ENCODE data around the gene SOX6.
"Not testable (repeated sequence)": the region's sequence is repeated elsewhere in the genome, so short reads cannot be mapped to it uniquely, and the experiment has no call there.

The SOX6 gene

DNA sequence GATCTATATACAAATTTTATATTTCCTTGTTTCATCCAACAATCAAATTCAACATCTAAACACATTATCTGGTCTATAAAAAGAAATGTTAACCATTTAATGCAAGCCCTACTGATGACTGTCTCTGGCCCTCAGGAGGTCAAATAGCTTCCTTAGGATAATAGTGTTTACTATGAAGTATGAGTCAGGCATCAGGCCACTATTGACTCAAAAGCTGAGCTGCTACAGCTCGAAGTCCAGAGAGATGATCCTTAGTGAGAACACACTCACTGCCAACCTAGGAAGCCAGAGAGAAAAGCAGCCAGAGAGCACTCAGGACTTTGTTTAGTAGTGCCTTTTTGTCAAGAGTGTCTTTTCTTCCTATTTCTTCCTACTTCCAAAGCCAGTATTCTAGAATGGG, 171.8 kb downstream of the SOX6 start:
- DNase-seq, result no peak

DNA sequence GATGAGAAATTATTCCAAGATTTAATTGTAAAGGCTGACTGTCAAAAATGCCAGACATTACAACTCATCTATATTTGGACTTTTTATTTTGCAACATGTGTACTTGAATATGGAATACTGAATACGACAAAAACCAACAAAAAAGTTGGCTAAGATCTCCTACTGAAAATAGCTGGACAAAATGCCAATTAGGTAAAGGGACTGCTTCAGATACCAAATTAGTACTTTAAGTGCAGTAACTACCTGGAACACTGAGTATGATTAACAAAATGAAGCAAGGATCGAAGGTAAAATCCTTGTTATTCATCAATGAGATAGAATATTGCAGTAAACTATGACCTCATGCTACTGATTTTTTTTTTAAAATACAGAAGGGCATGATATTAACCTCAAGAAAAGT, 173.8 kb downstream of the SOX6 start:
- DNase-seq, result no peak

DNA sequence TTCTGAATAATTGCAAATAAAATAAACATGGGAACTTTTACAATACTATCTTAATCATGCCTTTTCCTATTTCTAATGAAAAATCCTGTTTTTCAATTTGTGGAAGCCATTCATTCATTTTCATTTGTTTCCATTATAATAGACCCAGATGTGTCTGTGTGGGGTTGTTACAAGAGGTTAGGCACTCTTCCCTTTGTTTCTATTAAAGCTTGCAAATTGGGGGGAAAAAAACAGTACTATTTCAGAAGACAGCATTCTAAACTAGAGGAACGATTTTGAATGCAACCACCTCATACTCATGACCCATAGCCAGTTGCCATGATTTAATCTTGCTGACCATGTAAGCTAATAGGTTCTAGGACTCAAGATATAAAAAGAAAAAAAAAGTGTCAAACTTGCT, 175.5 kb downstream of the SOX6 start:
- DNase-seq, result no peak

DNA sequence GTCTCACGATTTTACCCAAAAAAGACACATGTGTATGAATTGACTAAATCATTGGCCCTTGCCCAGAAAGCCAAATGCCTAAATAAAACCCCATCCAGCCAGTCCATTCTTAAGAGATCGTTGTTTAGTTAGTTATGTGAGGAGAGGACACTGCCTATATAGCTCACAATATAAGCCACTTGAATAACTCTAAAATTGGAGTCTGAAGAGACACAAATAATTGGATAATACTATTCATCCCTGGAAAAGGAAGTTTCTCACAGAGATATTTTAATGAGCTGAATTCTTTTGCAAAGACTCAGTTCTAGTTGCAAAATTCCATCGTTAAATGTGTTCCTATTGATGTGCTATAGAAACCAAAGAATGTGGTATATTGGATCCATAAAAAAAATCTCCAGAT, 176.7 kb downstream of the SOX6 start:
- DNase-seq, result no peak

DNA sequence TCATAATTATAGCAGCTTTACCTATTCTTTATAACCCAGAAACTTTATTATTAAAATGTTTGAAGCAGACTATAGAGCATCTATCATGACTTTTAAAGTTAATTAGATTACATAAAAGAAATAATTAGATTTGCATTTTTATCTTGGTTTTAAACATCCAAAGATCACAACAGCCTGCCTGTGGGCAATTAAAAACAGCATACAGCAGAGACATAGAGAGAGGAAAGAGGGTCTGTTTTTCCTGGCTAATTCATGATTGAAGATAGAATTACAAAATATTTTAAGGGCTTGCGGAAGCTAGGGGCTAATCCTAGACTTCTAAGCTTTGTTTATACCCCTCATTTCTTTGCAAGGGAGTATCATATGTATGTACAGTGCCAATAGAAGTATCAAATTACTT, 178.1 kb downstream of the SOX6 start:
- DNase-seq, result no peak

DNA sequence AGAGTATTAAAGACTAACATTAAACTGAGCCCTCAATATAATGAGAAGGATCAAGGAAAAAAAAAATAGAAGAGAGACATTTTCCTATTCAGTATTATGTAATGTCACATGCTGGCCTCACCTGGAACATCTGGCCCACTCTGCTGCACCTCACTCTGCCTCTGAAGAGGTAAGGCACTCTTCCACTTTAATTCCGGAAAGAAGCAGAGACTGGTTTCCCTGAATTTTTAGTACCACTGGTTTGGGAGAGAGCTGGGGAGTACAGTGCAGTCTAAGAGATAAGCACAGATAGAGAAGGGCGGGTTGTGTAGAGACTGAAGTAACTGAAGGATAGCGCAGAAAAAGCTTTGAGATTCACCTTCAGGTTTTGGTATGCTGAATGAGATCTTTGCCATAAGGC, 178.7 kb downstream of the SOX6 start:
- DNase-seq, result no peak

DNA sequence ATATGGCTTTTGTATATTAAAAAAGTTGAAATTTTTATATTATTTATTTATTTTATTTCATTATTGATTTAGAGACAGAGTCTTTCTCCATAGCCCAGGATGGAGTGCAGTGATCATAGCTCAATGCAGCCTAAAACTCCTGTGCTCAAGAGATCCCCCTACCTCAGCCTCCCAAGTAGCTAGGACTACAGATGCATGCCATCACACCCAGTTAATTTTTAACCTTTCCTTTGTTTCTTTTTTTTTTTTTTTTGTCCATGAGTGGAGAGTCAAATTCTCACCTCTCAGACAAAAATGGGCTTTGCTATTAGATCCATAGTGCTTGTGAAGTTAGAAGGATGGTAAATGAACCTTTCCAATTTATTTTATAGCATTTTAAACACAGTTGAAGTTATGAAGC, 182.5 kb downstream of the SOX6 start:
- no peak for DNase-seq

DNA sequence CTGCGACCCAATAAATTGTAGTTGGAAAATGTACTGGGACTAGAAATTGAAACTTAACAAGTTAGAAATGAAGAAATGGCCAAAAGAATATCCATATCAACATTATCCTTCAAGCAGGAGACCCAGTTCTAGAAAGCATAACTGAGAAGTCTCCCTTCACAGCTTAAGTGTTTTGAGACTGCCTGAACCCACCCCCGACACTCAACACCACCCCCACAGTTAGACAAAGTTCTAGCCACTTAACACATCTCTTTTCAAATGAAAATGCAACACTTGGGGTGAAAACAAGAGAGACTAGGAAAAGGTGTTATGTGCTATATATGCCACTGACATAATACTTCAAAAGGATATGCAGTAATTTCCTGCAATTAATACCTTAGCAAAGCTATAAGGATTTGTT, 184.5 kb downstream of the SOX6 start:
- no peak for DNase-seq

DNA sequence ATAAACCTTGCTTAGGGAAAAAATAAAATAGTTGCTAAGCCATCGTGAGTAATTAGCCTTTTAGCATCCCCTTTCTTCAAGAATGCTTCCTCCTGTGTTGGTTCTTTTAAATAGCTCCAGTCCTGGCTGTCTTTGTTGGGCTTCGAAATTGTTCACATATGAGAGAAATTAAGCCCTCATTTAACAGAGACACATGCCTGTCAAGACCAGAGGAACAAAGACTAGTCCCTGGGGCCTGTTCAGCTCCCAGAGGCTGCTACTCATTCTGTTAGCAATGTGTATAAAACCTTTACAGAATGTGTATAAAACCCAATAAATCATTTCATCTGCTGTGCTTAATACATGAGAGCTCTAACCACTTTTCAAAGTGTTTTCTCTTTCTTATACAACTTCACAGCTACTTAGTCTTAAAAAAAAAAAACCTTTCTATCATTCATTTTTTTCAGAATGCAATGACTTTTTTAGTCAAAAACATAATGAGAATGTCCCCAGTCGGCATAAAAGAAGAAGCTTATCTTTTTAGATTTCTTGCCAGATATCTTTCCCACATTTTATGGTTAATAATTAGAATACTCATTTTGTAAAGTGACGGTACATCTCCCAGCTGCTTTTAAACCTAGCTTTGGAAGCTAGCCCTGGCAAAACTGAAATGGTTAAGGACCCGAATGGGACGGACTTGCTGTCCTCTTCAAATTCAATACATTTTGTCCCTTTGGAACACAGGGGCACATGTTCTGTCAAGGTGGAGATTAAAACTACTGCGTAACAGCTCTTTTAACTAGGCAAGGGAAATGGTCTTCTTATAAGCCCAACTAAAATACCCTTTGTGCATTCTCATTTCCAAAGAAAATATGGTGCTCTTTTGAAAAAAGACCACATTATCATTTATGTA, 186.1 kb downstream of the SOX6 start:
- DNase-seq, result no peak

DNA sequence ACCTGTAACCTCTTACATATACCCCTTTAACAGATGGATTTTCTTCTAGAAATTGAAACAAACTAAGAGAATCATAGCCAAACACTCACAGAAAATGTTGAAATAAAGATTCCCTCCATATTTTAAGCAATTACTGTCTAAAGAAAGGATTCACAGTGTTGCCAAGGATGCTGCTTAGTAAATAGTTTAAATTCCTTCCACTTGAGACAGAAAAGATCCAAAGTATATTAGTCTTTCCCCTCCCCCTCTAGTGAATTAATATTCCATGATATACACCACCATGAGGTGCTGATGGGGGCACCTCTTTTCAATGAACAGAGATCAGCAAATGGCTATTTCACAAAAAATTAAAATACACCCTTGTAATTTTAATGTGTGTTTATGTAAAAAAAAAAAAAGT, 186.8 kb downstream of the SOX6 start:
- DNase-seq, result no peak

DNA sequence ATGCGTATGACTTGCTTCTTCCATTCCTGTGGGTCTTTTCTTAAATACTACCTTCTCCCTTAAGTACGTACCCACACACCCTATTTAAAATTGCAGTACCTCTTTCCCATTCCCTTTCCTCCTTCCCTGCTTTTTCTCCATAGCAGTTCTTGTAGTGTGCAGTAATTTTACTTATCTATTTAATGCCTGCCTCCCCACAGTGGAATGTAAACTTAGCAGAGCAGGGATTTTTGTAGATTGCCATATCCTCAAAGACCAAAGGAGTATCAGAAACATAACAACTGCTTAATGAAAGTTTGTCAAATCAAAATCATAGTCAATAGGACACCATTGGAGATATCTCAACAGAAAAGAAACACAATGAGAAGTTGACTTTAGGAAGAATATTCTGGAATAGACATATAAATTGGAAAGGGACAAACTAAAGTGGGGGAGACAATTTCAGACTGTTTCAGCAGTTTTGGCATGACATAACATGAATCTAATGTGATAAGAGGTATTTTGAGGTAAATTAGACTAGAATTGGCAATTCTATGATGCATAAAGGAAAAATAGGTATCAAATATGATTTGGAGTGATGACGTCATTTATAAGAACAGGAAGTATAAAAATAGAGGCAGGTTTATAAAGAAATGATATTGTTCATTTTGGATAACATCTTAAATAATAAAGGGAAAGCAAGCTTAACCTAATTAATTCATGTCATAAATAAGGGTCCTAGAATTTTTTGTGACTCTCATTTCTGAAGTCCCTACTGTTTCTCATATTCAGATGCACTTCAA, 188.4 kb downstream of the SOX6 start:
- DNase-seq, result no peak

DNA sequence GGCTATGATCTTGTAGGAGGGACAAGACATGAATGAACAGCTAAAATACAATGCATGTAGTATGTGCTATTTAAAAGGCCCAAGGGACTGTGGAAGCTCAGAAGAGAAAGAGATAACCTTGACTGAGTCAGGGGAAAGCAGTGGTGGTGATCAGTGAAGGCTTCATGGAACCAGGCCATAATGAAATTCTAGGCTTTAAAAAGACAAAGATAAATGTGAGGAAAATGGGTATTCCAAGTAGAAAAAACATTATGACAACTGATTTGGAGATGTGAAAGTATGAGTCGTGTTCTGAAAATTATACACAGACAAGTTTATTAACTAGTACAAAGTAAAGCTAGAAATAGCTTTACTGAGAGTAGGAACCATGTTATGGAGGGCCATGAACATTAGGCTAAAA, 189.8 kb downstream of the SOX6 start:
- DNase-seq, result no peak

DNA sequence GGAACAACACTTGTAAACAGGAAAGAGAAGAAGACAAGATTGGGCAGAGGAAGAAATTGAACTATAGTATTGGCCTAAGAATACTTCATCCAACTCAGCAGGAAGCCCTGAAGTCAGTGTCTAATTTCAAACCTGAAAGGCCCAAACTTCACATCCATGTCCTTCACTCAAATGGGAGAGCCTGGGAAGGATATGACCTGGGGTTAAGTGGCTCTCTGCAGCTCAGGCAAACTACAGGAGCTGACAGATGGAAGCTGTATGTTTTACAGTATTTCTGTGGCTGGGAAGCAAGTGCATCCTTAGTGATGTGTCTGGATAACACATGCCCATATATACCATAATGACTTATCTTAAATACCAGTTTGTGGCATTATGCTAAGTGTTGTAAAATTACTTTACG, 196.2 kb downstream of the SOX6 start:
- DNase-seq, result no peak

DNA sequence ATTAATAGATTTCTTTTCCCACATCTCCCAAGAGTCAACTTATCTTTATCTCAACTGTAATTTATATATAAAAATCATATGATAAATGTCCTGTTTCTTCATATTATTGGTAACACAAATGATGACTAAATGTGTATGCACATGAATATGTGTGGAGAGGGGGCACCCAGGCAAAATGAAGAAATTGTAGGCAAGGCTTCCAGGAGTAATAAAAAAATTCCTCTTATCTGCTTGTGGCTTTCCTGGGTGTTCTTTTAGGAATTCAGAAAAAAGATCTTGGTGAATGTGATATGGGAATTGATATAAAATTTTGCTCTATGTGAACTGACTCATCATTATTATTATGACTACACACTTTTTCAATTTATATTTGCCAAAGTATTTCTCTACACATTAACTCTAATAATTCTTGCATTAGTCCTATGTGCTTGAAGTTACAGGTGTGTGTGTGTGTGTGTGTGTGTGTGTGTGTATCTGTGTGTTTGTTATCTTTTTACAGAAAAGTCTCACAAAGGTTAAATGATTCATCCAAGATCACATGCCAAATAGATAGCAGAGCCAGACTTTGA, 197.8 kb downstream of the SOX6 start:
- no peak for DNase-seq

DNA sequence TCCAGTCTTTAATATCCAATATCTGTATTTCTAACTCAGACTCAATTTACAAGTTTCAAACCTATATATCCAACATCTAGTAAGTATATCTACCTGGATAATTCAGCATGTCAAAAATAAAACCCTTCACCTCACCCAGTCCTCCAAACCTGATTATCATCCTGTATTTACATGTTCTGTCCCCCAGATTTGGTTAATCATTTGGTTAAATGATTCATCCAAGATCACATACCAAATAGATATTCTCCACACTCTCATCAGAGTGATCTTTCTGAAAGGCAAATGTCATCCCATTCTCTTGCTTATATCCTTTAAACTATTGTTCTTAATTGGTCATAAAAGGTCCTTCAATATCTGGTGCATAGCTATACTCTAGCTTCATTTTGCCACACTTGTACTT, 199.0 kb downstream of the SOX6 start:
- no peak for DNase-seq

DNA sequence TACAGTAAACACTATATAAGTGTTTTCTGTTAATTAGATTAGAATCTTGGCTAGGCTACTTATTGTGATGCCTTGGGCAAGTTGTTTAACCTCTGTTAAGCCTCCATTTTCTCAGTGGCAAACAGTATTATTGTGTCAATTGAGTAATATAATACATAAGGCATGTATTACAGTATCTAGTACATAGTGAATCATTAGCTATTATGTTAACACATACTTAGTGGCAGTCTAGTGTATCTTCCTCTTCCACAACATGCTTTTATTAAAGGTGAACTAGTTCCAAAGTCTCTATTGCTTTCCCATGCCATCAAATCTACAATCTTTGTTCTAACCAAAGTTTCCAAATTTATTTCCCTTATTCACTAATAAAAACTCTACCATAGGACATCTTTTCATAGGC, 200.9 kb downstream of the SOX6 start:
- DNase-seq, result no peak

DNA sequence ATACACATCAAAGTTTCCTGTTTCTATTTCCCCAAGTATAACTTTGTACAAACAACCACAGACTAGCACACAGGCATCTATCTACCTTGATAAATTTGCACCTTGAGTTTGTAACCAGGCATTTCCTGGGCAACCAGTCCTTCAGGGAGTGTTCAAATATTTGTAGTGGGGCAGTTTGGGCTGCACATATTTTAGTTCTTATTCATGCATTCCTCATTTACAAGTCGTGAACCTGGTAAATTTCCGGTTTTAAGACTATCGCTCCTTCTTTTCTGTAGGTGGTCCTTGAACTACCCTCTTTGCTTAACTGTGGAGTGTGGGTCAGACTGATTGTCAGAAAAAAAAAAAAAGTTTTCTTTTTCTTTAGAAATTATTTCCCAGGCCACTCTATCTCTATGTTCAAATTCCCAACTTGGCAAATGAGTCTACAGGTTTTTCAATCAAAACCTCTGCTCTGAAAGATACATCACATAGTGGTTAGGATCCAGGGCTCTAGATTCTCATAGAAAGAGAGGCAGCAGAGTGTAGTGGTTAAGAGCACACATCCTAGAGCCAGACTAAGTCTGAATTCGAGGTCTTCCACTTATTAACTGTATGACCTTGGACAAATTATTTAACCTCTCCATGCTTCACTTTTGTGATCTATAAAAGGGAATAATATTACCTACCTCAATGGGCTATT, 201.5 kb downstream of the SOX6 start:
- DNase-seq, result no peak

DNA sequence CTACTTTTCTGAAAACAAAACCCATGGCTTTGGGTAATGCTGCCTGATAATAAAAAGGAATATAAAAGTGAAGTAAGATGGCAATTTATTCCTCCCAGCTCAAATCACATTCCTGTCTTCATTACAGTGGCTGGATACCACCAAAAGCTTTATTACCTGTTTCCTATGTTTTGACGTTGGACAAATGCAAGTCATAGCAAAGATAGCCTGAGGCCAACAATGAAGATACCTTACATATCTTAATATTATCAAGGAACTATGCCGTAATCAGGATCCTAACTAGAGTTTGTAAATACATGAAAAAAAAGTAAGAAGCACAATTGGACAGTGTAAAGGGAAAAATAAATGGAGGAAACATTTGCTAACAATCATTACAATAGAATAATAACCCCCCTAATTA, 202.4 kb downstream of the SOX6 start:
- DNase-seq, result no peak

DNA sequence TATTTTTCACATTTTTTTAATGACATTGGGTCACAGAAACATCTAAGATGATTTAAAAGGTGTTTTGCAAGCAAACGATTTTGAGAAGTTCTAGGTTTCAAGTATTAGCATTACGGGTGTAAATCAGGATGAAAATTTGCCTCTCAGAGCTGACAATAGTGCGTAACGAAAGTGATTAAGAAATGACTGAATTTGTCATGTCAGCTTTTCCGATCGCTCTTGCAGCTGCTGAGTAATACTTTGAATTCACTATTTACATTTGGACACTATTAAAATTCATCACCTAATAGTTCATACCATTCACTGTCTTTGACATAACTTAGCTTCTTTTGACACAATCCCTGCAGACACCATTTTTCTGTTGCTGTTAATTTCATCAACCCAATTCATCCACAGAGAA, 205.2 kb downstream of the SOX6 start:
- DNase-seq, result no peak

DNA sequence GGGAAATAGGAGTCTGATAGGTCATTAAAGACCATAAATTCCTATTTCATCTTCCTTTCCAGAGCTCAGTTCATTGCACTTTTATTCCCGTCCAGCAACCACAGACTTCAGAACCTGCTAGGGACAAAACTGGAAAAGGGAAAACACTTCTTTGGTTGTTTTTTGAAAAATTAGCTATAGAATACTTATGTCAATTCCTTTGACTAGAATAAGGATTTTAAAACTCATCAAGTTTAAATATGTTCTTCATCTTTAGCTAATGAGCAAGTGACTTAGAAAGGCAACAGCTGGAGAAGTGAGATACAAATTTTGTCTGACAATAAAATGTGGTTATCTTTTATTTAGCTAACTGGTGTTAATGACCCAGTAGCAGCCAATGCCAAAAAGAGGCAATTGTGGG, 206.9 kb downstream of the SOX6 start:
- no peak for DNase-seq

DNA sequence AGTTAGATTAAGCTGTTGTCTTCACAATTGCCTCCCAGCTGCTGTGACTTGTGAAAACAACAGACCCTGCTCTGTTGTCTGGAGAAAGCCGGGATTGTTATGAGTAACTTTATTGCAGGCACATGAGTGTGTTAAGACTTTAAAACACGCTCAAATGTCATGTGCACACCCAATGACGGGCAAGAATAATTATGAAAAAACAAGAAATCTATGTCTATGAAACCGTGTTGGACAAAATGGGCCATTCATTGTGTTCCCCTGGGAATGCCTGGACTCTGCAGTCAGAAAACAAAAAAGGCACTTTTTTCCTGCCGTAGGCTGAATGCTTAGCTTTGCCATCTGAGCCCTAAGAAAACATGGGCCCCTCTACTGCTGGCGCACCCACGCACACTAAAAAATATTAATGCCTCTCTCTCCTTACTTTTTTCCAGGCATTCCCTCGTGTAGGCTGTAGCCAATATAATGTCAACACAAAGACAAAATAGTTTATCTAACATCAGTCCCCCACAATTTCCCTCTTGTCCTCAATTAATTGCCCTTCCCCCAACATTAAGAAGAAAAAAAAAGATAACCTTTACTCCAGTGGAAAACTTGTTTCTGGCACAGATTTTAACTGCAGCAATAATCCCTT, 207.9 kb downstream of the SOX6 start:
- no peak for DNase-seq

DNA sequence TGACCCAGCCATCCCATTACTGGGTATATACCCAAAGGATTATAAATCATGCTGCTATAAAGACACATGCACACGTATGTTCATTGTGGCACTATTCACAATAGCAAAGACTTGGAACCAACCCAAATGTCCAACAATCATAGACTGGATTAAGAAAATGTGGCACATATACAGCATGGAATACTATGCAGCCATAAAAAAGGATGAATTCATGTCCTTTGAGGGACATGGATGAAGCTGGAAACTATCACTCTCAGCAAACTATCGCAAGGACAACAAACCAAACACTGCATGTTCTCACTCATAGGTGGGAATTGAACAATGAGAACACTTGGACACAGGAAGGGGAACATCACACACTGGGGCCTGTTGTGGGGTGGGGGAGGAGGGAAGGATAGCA, 209.4 kb downstream of the SOX6 start:
- DNase-seq, result not testable (repeated sequence)

DNA sequence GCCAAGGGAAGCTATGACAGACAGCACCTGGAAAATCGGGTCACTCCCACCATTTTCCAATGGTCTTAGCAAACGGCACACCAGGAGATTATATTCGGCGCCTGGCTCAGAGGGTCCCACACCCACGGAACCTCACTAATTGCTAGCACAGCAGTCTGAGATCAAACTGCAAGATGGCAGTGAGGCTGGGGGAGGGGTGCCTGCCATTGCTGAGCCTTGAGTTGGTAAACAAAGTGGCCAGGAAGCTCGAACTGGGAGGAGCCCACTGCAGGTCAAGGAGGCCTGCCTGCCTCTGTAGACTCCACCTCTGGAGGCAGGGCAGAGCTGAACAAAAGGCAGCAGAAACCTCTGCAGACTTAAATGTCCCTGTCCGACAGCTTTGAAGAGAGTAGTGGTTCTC, 214.7 kb downstream of the SOX6 start:
- not testable (repeated sequence) for DNase-seq
